Left ventricle myocardium superior (tissue), 1 donor: Measurements from ENCODE around the gene AQP9. TPM values are rescaled to one million over a fixed set of nuclear protein-coding genes. Genes with fewer than 3 reads are reported as not detected.
"Not testable (repeated sequence)": the region's sequence is repeated elsewhere in the genome, so short reads cannot be mapped to it uniquely, and the experiment has no call there.

Experiments used
- ATAC-seq: fragments of 200-7000 bp; cut with Tn5 transposase; one replicate; pipeline ENCODE4 v1.9.1; 2020; ENCODE audit warnings: mild to moderate bottlenecking, moderate library complexity
- DNase-seq: peaks from one replicate; pipeline ENCODE4 v3.0.0-alpha.2; 2020
- intact Hi-C: fragments of 100-400 bp; cut with micrococcal nuclease; formaldehyde crosslinking; loops from one replicate; pipeline ENCODE4 v1.11.0; 2022
- total RNA-seq: library from RNA; stranded (reverse); fragmentation: NEBNext Ultra II Directional; extraction: Animal tissue kit (Norgen Biotek cat#: 25700); gene quantifications from one replicate; pipeline ENCODE4 v1.2.1, GENCODE V29; 2021
- donor health status: DM: no; HTN: yes; CAD: no; lungs with severe emphysema.

The AQP9 gene
- total RNA-seq, 1 donor from 2014 or later: 1.9 TPM

- DNase-seq (no peak), ATAC-seq (no peak)
- intact Hi-C loops: no loop called here
Measured at GRCh38 chr15:58174709-58175108, 36.5 kb downstream of the AQP9 start.

GRCh38 chr15:58175955-58176354 lies 37.8 kb downstream of the AQP9 start:
- no peak for DNase-seq
- intact Hi-C loops: no loop called here
- no peak for ATAC-seq

GRCh38 chr15:58178668-58179067 lies 40.5 kb downstream of the AQP9 start:
- DNase-seq (no peak), ATAC-seq (no peak)
- intact Hi-C loops: no loop called here

GRCh38 chr15:58179206-58179605 lies 41.0 kb downstream of the AQP9 start:
- ATAC-seq (no peak), DNase-seq (no peak)
- intact Hi-C loops: no loop called here

- intact Hi-C loops: loop anchor here (10.0 kb wide), 1 partner anchor 315 kb away; no protein-coding TSS in a partner anchor
- ATAC-seq: no peak
Measured at GRCh38 chr15:58179741-58180381, 41.7 kb downstream of the AQP9 start.

GRCh38 chr15:58182460-58183163 lies 44.4 kb downstream of the AQP9 start:
- peak; percentile 55 for DNase-seq
- intact Hi-C loops: loop anchor here (10.0 kb wide), 1 partner anchor 318 kb away; no protein-coding TSS in a partner anchor
- ATAC-seq: peak; percentile 91

More at GRCh38 chr15:58179741-58180381, 41.7 kb downstream of the AQP9 start:
- no peak for DNase-seq

- ATAC-seq: no peak
- intact Hi-C loops: loop anchor here (10.0 kb wide), 1 partner anchor 321 kb away; no protein-coding TSS in a partner anchor
- DNase-seq: no peak
Measured at GRCh38 chr15:58185439-58185838, 47.3 kb downstream of the AQP9 start.

GRCh38 chr15:58189148-58189811 lies 51.1 kb downstream of the AQP9 start:
- no peak for ATAC-seq
- no peak for DNase-seq
- intact Hi-C loops: loop anchor here (10.0 kb wide), 1 partner anchor 324 kb away; no protein-coding TSS in a partner anchor

GRCh38 chr15:58190419-58190818 lies 52.2 kb downstream of the AQP9 start:
- DNase-seq: no peak
- ATAC-seq: no peak
- intact Hi-C loops: no loop called here

GRCh38 chr15:58193636-58194035 lies 55.5 kb downstream of the AQP9 start:
- ATAC-seq, intact Hi-C loops, DNase-seq: not testable (repeated sequence)

GRCh38 chr15:58200739-58201138 lies 62.6 kb downstream of the AQP9 start:
- DNase-seq (no peak), ATAC-seq (no peak)
- intact Hi-C loops: no loop called here

GRCh38 chr15:58201516-58201915 lies 63.3 kb downstream of the AQP9 start:
- DNase-seq (no peak), ATAC-seq (no peak)
- intact Hi-C loops: no loop called here

- ATAC-seq (peak; percentile 18), DNase-seq (no peak)
- intact Hi-C loops: no loop called here
Measured at GRCh38 chr15:58203537-58203936, 65.4 kb downstream of the AQP9 start.

- DNase-seq: no peak
- ATAC-seq: no peak
- intact Hi-C loops: no loop called here
Measured at GRCh38 chr15:58206151-58206550, 68.0 kb downstream of the AQP9 start.

- intact Hi-C loops, ATAC-seq, DNase-seq: not testable (repeated sequence)
Measured at GRCh38 chr15:58208217-58208616, 70.0 kb downstream of the AQP9 start.

GRCh38 chr15:58209007-58209481 lies 70.9 kb downstream of the AQP9 start:
- DNase-seq: peak; percentile 63
- intact Hi-C loops: not testable (repeated sequence)
- peak; percentile 70 for ATAC-seq

GRCh38 chr15:58210031-58210430 lies 71.8 kb downstream of the AQP9 start:
- ATAC-seq, DNase-seq, intact Hi-C loops: not testable (repeated sequence)

- DNase-seq (no peak), ATAC-seq (peak; percentile 69)
- intact Hi-C loops: no loop called here
Measured at GRCh38 chr15:58212909-58213526, 74.8 kb downstream of the AQP9 start.

GRCh38 chr15:58213587-58214338 lies 75.6 kb downstream of the AQP9 start:
- no peak for DNase-seq
- intact Hi-C loops: no loop called here
- ATAC-seq: peak; percentile 47
